PFSK-1 (cell line): ENCODE measurements around the gene MAGEL2.

Experiments used
- FOXP2 ChIP-seq: optimal IDR thresholded peaks from 2 replicates; pipeline ENCODE3; 2011; ENCODE audit warnings: borderline replicate concordance, control low read depth, inconsistent platforms; ENCODE audit not compliant: insufficient read depth; ENCODE audit errors: extremely low read length, extremely low read depth
- POLR2AphosphoS5 ChIP-seq: IDR thresholded peaks from 2 replicates; pipeline ENCODE4 v1.6.1; 2012; ENCODE audit warnings: low read depth, mild to moderate bottlenecking, control low read depth, low read length, moderate library complexity
- SIN3A ChIP-seq: IDR thresholded peaks from 2 replicates; pipeline ENCODE4 v1.6.1; 2012; ENCODE audit warnings: mild to moderate bottlenecking, low read length, moderate library complexity, borderline replicate concordance; ENCODE audit not compliant: insufficient read depth
- TF ChIP-seq, protein P1 (sequence below), 2 experiments: IDR thresholded peaks; 2 replicates each; pipeline versions ENCODE4 v1.6.1 to v1.8.0; 2011 to 2012; ENCODE audit warnings: low read depth in 2 of 2, low read length in 2 of 2, control low read depth in 1 of 2, inconsistent platforms in 1 of 2, mild to moderate bottlenecking in 1 of 2, moderate library complexity in 1 of 2; ENCODE audit not compliant: insufficient read depth in 1 of 2

DNA sequence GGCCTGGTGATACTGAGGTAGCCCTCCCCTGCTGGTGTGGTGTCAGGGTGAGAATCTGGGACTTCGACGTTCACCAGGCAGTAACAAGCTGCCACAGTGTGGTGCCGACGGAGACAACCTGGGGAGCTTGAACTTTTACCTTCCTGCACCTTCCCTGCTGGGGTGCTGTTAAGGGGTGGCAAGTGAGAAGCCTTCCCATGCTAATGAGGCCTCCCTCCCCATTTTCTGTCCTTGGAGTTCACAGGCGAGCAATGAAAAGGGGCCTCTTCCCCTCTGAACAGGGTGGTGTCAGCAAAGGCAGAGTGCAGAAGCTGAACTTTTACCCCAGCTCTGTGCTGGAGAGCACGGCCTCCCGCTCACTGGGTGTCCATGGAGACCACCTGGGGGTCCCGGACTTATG, 13.5 kb downstream of the MAGEL2 start:
- TF ChIP-seq, protein P1, sequence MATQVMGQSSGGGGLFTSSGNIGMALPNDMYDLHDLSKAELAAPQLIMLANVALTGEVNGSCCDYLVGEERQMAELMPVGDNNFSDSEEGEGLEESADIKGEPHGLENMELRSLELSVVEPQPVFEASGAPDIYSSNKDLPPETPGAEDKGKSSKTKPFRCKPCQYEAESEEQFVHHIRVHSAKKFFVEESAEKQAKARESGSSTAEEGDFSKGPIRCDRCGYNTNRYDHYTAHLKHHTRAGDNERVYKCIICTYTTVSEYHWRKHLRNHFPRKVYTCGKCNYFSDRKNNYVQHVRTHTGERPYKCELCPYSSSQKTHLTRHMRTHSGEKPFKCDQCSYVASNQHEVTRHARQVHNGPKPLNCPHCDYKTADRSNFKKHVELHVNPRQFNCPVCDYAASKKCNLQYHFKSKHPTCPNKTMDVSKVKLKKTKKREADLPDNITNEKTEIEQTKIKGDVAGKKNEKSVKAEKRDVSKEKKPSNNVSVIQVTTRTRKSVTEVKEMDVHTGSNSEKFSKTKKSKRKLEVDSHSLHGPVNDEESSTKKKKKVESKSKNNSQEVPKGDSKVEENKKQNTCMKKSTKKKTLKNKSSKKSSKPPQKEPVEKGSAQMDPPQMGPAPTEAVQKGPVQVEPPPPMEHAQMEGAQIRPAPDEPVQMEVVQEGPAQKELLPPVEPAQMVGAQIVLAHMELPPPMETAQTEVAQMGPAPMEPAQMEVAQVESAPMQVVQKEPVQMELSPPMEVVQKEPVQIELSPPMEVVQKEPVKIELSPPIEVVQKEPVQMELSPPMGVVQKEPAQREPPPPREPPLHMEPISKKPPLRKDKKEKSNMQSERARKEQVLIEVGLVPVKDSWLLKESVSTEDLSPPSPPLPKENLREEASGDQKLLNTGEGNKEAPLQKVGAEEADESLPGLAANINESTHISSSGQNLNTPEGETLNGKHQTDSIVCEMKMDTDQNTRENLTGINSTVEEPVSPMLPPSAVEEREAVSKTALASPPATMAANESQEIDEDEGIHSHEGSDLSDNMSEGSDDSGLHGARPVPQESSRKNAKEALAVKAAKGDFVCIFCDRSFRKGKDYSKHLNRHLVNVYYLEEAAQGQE (IDR thresholded peaks at IDR 0.05; ENCODE audit: insufficient read depth in 1 of 2, low read depth in 2 of 2, low read length in 2 of 2): no peak
- TF ChIP-seq POLR2AphosphoS5 (no peak), FOXP2 (no peak), SIN3A (no peak)
